ENCODE results near the gene ZNF91. TPM values are rescaled to one million over a fixed set of nuclear protein-coding genes. Genes with fewer than 3 reads are reported as not detected.

The ZNF91 gene
- total and polyA plus RNA-seq, 9 of the 15 experiments (the other 6 are each of a cell fraction or from before 2014, with no cell fraction given): 1.0 to 6.7 (median 3.2) TPM

- H3K4me1 ChIP-seq (replicated peaks in 1 of 2; ENCODE audit: control insufficient read depth in 2 of 2, insufficient read depth in 2 of 2, low read length in 2 of 2): no peaks in the 10 kb centered on the region
- no peaks in the 10 kb centered on the region for H3K36me3 ChIP-seq (ENCODE audit: control insufficient read depth, insufficient read depth, low read length)
- H3K9me3 ChIP-seq (replicated peaks; ENCODE audit: control insufficient read depth, insufficient read depth, low read depth, low read length): no peaks in the 10 kb centered on the region; the same call in 1 of the 2 replicates
- no peak overlapping the region for H3K9ac ChIP-seq (ENCODE audit: insufficient read depth in 1 of 2, low read depth in 2 of 2, low read length in 2 of 2)
- no peaks in the 10 kb centered on the region for H4K20me1 ChIP-seq (replicated peaks; ENCODE audit: control insufficient read depth, insufficient read depth, low read length)
- no TSS peak for BruUV-seq (replicated peaks)
- H3K4me2 ChIP-seq (ENCODE audit: insufficient read depth, low read length): no peak overlapping the region
- FAIRE-seq (no peak), ATAC-seq (no peak), DNase-seq (ENCODE audit: extremely low read depth in 1 of 4, low spot score in 3 of 4) (no peak)
- no peak overlapping the region for H3K4me3 ChIP-seq
- H3K79me2 ChIP-seq (ENCODE audit: control insufficient read depth, insufficient read depth, low read length): no peaks in the 10 kb centered on the region
- no peak overlapping the region for H3K27ac ChIP-seq (ENCODE audit: extremely low read depth, low read depth, low read length)
- intact Hi-C loops (cut with micrococcal nuclease) (no loop called here), in situ Hi-C loops (cut with MboI) (no loop called here)
- no peaks in the 10 kb centered on the region for H3K27me3 ChIP-seq (ENCODE audit: control insufficient read depth in 2 of 2, insufficient read depth in 2 of 2, low read length in 2 of 2)
- H2AFZ ChIP-seq (ENCODE audit: low read depth, low read length): no peak overlapping the region
- POLR2A ChIA-PET: no interaction called here
- 0% methylated on average over 4 of the region's 4 CpGs for WGBS (ENCODE audit: insufficient coverage, low coverage, missing lambda C conversion rate)
- CTCF ChIA-PET (ENCODE audit: low intra/inter-chr PET ratio): no interaction called here
- no peaks in the 10 kb centered on the region for H3K9me1 ChIP-seq (ENCODE audit: control insufficient read depth, insufficient read depth, low read length)
- TF ChIP-seq CREB3 (tag; conservative IDR thresholded peaks at IDR 0.05; ENCODE audit: low read depth) (no peak), ZNF24 (IDR thresholded peaks at IDR 0.05) (no peak), ZNF280A (IDR thresholded peaks at IDR 0.05; ENCODE audit: low read depth, partially characterized antibody) (no peak), RREB1 (CRISPR knock-in tag; IDR thresholded peaks at IDR 0.05) (no peak), KDM4B (IDR thresholded peaks at IDR 0.05; ENCODE audit: borderline replicate concordance in 2 of 2, low read depth in 1 of 2) (no peak), ATF3 (IDR thresholded peaks at IDR 0.05) (no peak), ATF3 (CRISPR knock-in tag; conservative IDR thresholded peaks at IDR 0.05) (no peak), ZBTB2 (IDR thresholded peaks at IDR 0.05) (no peak), TEAD4 (IDR thresholded peaks at IDR 0.05; ENCODE audit: low read length) (no peak), TEAD4 (CRISPR knock-in tag; IDR thresholded peaks at IDR 0.05; ENCODE audit: borderline replicate concordance) (no peak)
Measured at GRCh38 chr19:23403581-23404324, 8.5 kb upstream of the ZNF91 start.

Measured in K562 (cell line).